ENCODE data around the gene ZCWPW1. TPM values are rescaled to one million over a fixed set of nuclear protein-coding genes. Genes with fewer than 3 reads are reported as not detected.
"Not testable (repeated sequence)": the region's sequence is repeated elsewhere in the genome, so short reads cannot be mapped to it uniquely, and the experiment has no call there.

Gene ZCWPW1
- total RNA-seq, 2 donors from 2014 or later, result 1.6 to 3.3 TPM

DNA sequence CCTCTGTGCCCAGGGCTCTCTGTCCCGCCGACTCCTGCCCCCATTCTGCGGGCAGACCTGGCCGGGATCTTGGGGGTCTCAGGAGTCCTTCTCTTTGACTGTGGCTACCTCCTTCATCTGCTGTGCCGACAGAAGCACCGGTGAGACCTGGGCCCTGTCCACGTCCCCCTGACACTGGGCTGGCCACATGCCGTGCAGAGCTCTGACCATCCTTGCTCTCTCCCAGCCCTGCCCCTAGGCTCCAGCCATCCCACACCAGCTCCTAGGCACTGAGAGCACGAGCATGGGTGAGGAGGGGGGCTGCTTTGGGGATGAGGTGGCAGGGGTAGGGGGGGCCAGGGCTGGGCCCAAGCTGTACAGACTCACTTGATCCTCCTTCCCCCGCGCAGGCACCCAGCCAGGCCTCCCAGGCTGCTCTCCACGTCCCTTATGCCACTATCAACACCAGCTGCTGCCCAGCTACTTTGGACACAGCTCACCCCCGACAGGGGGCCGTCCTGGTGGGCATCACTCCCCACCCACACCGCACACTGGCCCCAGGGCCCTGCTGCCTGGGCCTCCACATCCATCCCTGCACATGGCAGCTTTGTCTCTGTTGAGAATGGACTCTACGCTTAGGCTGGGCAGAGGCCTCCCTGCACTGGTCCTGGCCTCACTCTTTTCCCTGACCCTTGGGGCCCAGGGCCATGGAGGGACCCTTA, 75.4 kb downstream of the ZCWPW1 start:
- WGBS, 2 donors, result 90 to 91% methylated on average over 12 to 16 of the region's 16 CpGs
- ATAC-seq (no peak), DNase-seq (no peak)
- H3K4me3 ChIP-seq, result no peak overlapping the region
- H3K4me1 ChIP-seq, result no peaks in the 10 kb centered on the region
- H3K9me3 ChIP-seq, result no peaks in the 10 kb centered on the region
- H3K27ac ChIP-seq, result no peak overlapping the region
- no peak for TF ChIP-seq POLR2A (IDR thresholded peaks at IDR 0.05)
- TF ChIP-seq, protein P1, sequence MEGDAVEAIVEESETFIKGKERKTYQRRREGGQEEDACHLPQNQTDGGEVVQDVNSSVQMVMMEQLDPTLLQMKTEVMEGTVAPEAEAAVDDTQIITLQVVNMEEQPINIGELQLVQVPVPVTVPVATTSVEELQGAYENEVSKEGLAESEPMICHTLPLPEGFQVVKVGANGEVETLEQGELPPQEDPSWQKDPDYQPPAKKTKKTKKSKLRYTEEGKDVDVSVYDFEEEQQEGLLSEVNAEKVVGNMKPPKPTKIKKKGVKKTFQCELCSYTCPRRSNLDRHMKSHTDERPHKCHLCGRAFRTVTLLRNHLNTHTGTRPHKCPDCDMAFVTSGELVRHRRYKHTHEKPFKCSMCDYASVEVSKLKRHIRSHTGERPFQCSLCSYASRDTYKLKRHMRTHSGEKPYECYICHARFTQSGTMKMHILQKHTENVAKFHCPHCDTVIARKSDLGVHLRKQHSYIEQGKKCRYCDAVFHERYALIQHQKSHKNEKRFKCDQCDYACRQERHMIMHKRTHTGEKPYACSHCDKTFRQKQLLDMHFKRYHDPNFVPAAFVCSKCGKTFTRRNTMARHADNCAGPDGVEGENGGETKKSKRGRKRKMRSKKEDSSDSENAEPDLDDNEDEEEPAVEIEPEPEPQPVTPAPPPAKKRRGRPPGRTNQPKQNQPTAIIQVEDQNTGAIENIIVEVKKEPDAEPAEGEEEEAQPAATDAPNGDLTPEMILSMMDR (IDR thresholded peaks at IDR 0.05), result no peak
- H3K27me3 ChIP-seq, result no peaks in the 10 kb centered on the region
- H3K36me3 ChIP-seq (replicated peaks in 1 of 2; ENCODE audit: insufficient read depth in 1 of 2, low read depth in 2 of 2), result peaks cover 6 to 24% of the 10 kb centered on the region in 2 donors
- intact Hi-C loops (cut with DNase I), result no loop called here

DNA sequence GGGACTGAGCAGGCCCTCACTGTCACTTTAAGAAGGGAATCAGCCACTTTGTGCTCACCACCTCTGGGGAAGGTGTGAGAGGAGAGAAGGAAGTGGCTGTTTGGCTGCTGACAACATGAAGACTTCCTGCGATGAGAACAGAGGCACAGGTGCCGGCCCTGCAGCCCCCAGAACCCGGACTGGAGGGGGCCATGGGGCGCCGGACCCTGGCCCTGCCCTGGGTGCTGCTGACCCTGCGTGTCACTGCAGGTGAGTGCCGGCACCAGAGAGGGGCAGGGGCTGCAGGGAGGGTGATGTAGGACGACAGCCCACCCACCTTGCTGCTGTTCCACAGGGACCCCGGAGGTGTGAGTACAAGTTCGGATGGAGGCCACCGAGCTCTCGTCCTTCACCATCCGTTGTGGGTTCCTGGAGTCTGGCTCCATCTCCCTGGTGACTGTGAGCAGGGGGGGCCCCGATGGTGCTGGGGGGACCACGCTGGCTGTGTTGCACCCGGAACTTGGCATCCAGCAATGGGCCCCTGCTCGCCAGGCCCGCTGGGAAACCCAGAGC, 76.2 kb downstream of the ZCWPW1 start:
- not testable (repeated sequence) for H3K4me3 ChIP-seq, H3K27ac ChIP-seq
- WGBS, 2 donors, result 94 to 95% methylated on average over 8 to 16 of the region's 18 CpGs

DNA sequence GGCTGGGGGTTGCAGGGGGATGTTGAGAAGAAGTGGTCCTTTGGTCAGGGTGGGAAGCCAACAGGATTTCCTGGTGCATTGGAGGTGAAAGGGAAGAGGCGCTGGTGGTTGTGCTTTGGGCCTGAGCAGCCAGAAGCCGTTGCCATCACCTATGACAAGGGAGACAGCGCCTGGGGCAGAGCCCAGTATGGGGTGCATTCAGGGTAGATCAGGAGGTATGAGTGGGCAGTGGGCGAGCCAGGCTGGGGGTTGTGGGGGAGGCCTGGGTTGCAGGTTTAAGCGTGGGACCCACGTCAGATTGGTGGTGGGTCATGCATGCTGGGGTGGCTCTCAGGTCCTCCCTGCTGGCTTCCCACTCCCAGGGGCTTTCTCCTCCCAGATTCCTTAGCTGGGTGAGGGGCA, 76.8 kb downstream of the ZCWPW1 start:
- Histone ChIP-seq H3K9me3 (no peaks in the 10 kb centered on the region), H3K27me3 (no peaks in the 10 kb centered on the region), H3K4me1 (no peaks in the 10 kb centered on the region), H3K36me3 (replicated peaks in 1 of 2; ENCODE audit: insufficient read depth in 1 of 2, low read depth in 2 of 2) (peaks cover 6 to 30% of the 10 kb centered on the region in 2 donors), H3K27ac (no peak overlapping the region), H3K4me3 (no peak overlapping the region)
- 88 to 89% methylated on average over 6 of the region's 6 CpGs for WGBS, 2 donors
- DNase-seq (no peak), ATAC-seq (no peak)
- TF ChIP-seq, protein P1 (IDR thresholded peaks at IDR 0.05), result no peak
- no peak for TF ChIP-seq POLR2A (IDR thresholded peaks at IDR 0.05)
- intact Hi-C loops (cut with DNase I), result no loop called here

More for the DNA sequence above, 76.2 kb downstream of the ZCWPW1 start:
- DNase-seq; H3K4me1 ChIP-seq; H3K9me3 ChIP-seq; intact Hi-C loops (cut with DNase I); ATAC-seq; H3K27me3 ChIP-seq: not testable (repeated sequence)
- H3K36me3 ChIP-seq (replicated peaks in 1 of 2; ENCODE audit: insufficient read depth in 1 of 2, low read depth in 2 of 2), result peaks cover 6 to 29% of the 10 kb centered on the region in 2 donors

Other genes starting within 250 kb of the ZCWPW1 start
- 1 to 10 TPM in 1 of 2 donors, under 1 TPM in 1; 0.78 to 4.0 TPM for gene PVRIG, start 208.8 kb downstream of the ZCWPW1 start, total RNA-seq
- not detected for gene SPDYE3, start 121.0 kb downstream of the ZCWPW1 start, total RNA-seq
- gene PILRB, start 70.6 kb downstream of the ZCWPW1 start, total RNA-seq, result 10 to 100 TPM; 63.3 to 65.6 TPM
- gene PILRA, start 55.2 kb downstream of the ZCWPW1 start, total RNA-seq, result 1 to 10 TPM in 1 of 2 donors, not detected in 1; 7.0 TPM
- 10 to 100 TPM; 14.0 to 34.9 TPM for gene MEPCE, start 1.1 kb upstream of the ZCWPW1 start, total RNA-seq
- 10 to 100 TPM; 39.4 to 69.2 TPM for gene PPP1R35, start 7.8 kb upstream of the ZCWPW1 start, total RNA-seq
- gene SPACDR, start 35.6 kb upstream of the ZCWPW1 start, total RNA-seq, result 1 to 10 TPM in 1 of 2 donors, not detected in 1; 1.0 TPM
- gene TSC22D4, start 50.5 kb upstream of the ZCWPW1 start, total RNA-seq, result 10 to 100 TPM; 16.6 to 34.9 TPM
- gene NYAP1, start 55.2 kb upstream of the ZCWPW1 start, total RNA-seq, result 1 to 10 TPM; 1.0 to 1.3 TPM
- gene AGFG2, start 110.5 kb upstream of the ZCWPW1 start, total RNA-seq, result 10 to 100 TPM; 20.4 to 24.6 TPM
- not detected for gene SAP25, start 145.2 kb upstream of the ZCWPW1 start, total RNA-seq
- 100 to 1,000 TPM in 1 of 2 donors, 10 to 100 TPM in 1; 25.4 to 121 TPM for gene LRCH4, start 157.4 kb upstream of the ZCWPW1 start, total RNA-seq
- gene FBXO24, start 157.6 kb upstream of the ZCWPW1 start, total RNA-seq, result 1 to 10 TPM; 1.8 to 5.3 TPM
- gene PCOLCE, start 173.7 kb upstream of the ZCWPW1 start, total RNA-seq, result 10 to 100 TPM in 1 of 2 donors, 1 to 10 TPM in 1; 7.3 to 24.1 TPM
- gene MOSPD3, start 183.8 kb upstream of the ZCWPW1 start, total RNA-seq, result 1 to 10 TPM; 6.9 to 8.6 TPM
- gene TFR2, start 212.8 kb upstream of the ZCWPW1 start, total RNA-seq, result under 1 TPM in 1 of 2 donors, not detected in 1; 0.26 TPM
- under 1 TPM in 1 of 2 donors, not detected in 1; 0.52 TPM for gene ACTL6B, start 227.7 kb upstream of the ZCWPW1 start, total RNA-seq
- gene GNB2, start 245.0 kb upstream of the ZCWPW1 start, total RNA-seq, result 100 to 1,000 TPM; 106 to 123 TPM